HG02870 (cell line): Measurements from ENCODE around the gene TDRD10.

ENCODE experiments used
- ATAC-seq: cut with Tn5 transposase; IDR thresholded peaks from one replicate; pipeline ENCODE4 v1.9.1; 2021; ENCODE audit warnings: mild to moderate bottlenecking, moderate library complexity; ENCODE audit not compliant: unreplicated experiment

Gene TDRD10

DNA sequence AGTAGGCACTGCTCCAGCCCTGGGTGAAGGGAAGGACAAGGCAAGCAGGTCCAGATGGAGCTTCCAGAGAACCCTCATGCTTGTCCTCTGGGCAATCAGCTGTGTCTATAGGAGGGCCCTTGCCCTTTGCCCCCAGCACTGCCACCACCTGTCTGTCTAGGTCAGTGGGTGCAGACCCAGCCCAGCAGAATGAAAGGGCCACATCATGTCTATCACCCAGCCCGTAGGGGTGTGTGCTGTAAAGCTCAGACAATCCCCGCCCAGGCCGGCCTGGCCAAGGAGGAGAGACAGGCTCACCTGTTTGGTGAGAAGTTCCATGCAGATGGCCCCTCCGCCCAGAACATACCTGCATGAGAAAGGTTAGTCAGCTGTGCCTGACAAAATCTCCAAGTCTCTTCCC, 49.5 kb downstream of the TDRD10 start:
- ATAC-seq, result no peak

DNA sequence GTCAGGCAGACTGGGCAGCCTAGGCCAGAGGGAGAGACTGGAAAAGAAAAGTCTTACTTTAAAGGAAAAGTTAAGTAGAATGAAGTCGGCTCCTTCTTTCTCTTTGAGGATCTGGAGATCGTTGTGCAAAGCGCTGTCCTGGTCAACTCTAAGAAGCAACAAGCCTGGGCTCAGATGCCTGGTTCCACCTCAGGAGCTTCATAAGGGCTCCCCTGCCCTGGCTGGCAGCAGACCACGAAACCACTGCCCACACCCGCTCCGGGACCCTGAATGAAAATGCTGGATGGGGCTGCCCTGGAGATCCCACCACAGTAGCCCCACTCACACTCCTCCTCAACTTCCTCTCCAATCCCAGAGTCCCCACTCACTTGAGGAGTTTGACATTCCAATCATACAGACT, 50.0 kb downstream of the TDRD10 start:
- no peak for ATAC-seq

DNA sequence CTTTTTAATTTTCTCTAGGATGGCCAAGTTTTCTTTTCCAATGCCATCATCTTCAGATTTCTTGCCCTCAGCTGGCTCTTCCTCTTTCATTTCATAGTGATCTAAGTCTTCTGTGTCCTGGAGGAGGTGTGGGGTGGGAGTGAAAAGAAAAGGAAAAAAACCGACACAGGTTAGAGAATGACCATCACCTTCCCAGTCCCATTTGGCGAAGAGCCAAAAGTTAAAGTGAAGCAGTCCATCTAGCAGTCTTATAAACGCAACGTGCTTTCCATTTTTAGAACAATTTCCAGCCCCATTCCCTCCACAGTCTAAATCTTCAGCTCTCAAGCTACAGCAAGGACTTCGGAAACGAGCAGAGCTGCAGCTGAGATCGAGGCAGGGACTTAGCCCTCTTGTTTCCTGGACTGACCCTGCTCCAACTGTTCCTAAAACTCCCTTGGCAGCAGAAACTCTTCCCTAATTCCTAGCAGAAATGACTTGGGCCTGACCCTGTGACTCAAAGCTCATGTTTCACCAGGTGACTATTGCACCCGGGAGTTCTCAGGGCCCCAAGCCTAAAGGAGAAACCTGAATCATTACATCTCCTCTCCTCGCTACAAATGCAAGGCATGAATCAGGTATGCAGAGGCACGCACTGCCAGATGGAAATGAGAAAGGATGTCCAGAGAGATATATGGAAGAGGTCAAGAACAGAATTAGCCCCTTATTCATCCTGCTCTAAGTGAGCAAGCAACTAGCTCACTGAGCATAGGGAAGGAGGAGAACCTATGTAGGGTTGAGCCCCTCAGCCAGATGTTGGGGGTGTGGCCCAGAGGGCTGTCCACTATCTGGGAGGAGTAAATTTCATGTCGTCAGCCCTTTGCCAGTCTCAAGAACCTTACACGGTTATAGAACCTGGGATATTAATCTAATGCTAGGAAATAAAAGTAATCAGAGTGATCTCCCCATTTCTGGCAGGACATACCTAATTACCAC, 51.3 kb downstream of the TDRD10 start:
- ATAC-seq, result no peak

DNA sequence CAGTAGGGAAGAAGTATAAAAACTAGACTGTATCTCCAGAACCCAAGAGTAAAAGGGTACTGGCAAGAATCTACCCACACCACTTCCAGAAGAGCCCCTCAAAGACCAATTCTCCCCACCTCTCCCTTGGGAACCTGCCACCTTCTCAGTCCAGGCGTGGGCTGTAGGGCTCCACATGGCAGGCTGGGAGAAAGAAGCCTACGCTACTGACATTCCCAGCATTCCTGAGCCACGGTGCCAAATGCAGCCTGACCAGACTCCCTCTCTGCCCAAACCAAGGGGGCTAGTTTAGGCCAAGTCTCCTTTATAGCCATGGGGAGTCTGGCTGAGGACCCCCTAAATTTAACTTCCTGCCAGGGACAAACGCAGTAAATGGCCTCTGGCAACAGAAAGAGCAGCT, 54.4 kb downstream of the TDRD10 start:
- ATAC-seq, result no peak

DNA sequence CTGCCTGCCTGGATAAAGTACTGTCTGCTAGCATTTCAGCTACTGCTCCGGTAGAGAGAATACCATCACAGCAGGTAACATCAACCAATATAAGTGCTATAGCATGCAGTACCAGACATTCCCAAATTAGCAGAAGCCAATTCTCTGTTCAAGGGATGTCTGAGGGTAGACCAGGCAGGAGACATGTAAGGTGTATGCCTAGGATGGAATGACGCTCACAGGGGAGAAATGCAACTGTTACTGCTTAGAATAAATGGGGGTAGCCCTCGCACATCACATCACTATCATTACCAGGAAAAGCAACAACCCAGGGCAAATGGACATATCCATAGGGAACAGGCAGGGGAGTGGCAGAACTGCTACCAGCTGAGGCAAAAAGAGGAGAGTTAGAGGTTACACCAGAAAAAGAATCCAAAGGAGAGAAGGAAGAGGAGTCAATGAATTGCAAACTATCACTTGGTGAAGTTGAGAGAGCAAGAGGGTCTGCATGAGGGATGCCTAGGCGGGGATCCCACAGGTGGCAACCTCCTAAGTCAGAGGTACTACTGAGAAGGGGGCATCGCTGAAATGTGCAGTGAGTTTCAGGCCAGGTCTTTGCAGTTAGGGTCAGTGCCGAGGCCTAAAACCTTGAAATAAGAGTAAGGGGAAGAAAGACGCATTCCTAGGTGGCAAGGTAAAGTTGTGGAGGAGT, 55.4 kb downstream of the TDRD10 start:
- no peak for ATAC-seq

DNA sequence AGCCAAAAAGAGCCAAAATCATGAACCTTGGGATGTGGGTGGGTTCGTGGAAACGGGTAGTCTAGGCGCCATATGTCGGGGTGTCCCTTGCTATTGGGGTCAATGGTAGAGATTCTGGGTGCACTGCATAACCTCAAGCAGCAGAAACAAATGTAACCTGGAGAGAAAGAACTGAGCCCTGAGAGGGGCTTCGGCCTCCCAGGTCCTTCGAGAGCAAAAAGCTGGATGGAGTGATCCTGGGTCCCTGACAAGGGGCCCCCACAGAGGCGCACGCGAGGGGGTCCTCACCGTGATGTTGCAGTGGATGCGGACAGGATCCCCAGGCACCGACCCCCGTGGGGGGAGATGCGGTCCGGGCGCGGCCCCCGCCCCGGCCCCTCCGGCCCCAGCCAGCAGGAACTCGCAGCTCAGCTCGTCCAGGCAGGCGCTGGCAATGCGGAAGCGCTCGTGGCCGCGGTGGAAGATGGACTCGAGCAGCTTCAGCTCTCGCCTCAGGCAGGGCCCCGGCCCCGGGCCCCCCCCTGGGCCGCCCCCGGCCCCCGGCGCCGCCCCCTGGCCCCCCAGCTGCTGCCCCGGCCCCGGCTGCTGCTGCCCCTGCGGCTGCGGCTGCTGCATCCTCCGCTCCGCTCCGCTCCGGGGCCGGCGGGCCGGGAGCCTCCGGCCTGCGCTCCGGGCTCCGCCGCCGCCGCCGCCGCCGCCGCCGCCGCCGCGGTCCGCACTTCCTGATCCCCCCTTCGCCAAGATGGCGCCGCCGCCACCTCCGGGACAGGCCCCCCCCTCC, 56.1 kb downstream of the TDRD10 start, which contains the start of gene UBE2Q1:
TSS of gene UBE2Q1 (minus strand) at position 724 of the 781 bp plus-strand sequence. CDS start at position 615, 109 bp downstream.
- peak; percentile 8 for ATAC-seq

DNA sequence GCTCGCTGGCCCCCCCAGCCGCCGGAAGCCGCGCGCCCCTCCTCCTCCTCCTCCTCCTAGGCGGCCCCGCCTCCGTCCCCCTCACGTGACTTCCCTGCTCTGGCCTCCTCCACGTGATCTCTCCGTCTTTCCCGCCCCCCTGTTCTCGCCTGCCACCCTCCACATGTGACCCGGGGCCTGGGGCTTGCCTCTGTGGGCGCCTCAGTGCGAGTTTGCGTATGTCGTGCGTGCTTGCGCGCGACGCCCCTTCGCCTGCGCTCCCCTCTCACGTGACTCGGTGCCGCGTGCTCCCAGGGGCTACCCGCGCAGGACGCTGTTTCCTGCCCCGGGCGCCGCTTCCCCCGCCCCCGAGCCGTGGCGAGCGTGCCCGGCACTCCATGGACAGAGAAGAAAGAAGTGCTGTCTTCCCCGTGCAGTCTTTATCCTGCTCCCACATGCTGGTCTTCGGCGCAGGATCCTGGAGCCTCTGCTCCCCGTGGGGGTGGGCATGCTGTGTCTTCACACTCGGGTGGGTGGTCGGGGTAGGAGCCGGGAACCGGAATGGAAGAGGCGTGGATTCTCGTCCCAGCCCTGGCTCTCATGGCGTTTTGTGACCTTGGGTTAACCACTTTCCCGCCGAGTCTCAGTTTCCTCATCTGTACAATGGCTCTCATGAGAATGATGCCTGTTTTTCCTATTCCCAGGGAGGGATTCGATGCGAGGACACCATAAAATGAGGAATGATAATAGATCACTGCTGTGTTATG, 56.9 kb downstream of the TDRD10 start:
- peak; percentile 86 for ATAC-seq

DNA sequence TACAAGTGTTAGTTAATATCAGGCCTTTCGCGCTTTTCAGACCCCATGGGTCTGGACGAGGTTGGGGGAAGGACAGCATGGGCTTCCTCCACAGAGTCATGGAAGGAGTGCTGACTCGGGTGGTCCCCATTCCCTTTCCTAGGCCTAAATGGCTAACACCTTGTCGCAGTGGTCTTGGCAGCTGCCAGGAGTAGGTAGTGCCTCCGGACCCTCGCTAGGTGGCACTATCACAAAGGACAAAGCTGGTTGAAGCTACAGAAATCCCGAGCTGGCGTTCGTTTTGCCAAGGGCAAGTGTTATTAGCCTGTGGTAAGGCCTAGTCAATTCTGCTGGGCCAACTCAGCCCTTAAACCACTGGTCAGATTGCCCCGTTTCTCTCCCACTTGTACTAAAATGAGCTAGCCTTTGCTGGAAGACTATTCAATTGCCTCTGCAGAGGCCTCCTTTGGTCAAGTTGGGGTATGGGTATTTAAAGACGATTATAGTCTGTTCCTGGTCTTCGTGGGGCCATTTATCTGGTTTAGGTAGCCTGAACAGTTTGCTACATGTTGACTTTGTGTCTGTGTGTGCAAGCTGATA, 57.5 kb downstream of the TDRD10 start:
- ATAC-seq, result peak; percentile 35

DNA sequence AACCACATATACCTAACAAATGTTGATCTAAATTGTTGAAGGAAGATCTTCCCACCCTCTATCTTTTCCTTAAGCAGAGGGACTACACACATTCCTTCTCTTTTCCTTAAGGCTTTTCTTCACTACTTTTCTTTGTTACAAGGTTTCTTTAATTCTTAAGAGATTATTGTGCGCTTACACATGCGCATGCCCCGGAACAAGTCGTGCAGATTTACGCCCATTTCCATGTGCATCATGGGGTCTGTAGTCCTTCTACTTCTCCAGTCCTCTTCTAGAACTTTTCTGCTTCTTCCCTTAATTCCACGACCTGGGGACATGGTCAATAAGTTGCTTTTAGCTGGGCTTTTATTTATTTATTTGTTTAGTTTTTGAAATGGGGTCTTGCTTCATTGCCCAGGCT, 63.9 kb downstream of the TDRD10 start:
- ATAC-seq, result no peak

DNA sequence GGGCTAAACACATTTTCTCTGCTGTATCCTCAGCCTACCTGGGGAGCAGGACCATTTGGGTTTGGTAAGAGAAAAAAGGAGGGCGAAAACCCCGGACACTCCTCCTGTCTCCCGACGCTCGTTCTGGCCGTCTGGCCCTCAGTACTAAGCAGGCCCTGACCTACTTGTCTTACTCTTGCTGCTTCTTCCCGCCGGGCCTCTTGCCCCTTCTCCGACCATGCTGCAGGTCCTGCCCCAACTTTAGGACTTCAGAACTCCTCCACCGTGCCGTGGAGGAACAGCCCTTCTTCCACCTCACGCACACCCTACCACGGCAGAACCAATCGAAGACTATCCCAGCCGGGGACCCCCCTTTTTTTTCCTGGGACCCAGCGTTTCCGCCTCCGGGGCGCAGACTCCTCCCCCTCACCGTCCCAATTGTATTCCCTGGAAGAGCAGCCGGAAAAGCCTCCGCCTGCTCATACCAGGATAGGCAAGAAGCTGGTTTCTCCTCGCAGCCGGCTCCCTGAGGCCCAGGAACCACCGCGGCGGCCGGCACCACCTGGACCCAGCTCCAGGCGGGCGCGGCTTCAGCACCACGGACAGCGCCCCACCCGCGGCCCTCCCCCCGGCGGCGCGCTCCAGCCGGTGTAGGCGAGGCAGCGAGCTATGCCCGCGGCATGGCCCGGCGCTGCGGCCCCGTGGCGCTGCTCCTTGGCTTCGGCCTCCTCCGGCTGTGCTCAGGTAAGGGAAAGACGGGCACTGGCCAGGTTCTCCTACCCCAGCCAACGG, 65.6 kb downstream of the TDRD10 start, which contains the start of gene CHRNB2:
TSS of gene CHRNB2 (plus strand) at position 393 of the 771 bp plus-strand sequence. CDS start at position 660, 267 bp downstream.
- no peak for ATAC-seq

DNA sequence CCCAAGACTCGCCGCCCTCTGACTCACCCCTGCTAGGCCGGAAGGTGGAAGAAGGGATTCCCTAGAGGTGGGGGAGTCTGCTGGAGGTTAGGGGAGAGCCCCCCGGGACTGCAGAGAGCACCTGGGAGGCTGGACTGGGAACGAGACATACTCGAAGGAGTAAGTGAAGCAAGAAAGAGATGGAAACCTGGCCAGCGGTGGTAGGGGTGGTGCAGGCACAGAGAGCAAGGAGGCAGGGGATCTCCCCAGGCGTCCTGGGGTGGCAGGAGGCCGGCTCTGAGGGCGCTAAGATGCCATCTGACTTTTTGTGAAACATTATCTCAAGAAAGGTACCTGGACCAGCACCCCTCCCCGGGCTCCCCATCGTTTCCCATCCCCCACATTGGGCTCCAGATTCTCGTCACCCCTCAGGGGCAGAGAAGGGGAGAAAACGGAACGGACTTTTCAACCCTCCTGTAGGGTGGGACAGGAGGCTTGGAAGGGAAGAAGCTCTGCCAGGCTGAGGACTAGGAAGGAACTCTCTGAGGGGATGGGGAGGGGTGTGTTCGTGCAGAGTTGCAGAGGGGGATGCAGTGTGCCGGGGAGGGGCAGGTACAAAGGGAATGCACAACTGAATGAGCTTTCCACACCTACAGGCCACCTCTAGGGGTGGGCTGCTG, 66.3 kb downstream of the TDRD10 start:
- no peak for ATAC-seq

DNA sequence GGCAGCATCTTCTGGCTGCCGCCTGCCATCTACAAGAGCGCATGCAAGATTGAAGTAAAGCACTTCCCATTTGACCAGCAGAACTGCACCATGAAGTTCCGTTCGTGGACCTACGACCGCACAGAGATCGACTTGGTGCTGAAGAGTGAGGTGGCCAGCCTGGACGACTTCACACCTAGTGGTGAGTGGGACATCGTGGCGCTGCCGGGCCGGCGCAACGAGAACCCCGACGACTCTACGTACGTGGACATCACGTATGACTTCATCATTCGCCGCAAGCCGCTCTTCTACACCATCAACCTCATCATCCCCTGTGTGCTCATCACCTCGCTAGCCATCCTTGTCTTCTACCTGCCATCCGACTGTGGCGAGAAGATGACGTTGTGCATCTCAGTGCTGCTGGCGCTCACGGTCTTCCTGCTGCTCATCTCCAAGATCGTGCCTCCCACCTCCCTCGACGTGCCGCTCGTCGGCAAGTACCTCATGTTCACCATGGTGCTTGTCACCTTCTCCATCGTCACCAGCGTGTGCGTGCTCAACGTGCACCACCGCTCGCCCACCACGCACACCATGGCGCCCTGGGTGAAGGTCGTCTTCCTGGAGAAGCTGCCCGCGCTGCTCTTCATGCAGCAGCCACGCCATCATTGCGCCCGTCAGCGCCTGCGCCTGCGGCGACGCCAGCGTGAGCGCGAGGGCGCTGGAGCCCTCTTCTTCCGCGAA, 69.4 kb downstream of the TDRD10 start:
- no peak for ATAC-seq

DNA sequence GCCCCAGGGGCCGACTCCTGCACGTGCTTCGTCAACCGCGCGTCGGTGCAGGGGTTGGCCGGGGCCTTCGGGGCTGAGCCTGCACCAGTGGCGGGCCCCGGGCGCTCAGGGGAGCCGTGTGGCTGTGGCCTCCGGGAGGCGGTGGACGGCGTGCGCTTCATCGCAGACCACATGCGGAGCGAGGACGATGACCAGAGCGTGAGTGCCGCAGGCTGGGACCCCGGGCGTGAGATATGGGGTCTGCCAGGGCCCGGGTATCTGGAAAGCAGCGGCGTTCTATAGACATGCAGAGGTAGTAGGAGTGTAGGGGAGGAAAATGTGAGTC, 69.9 kb downstream of the TDRD10 start:
- no peak for ATAC-seq

DNA sequence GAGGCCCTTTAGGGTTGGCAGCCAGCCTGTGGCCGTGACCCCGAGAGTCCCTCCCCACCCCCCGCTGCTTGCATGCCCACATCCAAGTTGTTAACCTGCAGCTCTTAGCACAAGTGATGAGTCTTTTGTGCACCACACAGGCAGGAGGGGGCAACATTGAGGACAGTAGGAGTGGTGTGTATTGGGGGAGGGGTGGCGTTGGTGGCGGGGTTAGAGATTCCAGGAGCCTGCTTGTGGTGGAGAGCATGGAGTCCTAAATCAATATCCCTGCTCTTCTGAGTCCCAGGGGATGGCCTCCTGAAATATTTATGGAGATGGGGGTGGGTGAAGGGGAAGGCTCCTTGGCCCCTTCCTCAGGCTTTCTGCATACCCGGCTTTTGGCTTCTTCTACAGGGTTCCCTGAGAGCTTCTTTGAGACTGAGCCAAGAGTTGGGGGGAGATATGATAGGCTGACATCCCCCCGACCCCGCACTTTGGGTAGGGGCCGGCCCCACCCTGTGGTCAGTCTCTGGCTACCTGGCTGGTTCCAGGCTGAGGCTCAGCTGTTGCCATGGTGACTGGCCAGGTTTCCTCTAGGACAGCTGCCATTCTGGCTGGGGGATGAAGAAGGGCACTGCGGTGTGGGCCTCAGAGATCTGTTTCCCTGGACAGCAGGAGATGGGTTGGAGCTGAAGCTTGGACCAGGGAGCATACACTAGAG, 70.6 kb downstream of the TDRD10 start:
- no peak for ATAC-seq

DNA sequence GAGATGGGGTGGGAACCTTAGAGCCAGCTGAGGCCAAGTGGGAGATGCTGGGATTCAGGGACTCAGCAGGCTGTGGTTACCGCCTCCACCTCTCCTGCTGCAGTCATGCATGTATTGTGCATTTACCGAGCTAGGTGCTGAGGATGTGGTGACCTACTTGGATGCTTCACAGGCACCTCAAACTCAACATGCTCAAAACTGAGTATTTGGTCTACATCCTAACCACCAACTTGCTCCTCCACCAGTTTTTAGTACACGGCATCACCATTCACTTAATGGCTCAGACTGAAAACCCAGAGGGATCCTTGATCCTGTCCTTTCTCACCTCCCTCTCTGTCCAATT, 71.1 kb downstream of the TDRD10 start:
- ATAC-seq, result no peak

DNA sequence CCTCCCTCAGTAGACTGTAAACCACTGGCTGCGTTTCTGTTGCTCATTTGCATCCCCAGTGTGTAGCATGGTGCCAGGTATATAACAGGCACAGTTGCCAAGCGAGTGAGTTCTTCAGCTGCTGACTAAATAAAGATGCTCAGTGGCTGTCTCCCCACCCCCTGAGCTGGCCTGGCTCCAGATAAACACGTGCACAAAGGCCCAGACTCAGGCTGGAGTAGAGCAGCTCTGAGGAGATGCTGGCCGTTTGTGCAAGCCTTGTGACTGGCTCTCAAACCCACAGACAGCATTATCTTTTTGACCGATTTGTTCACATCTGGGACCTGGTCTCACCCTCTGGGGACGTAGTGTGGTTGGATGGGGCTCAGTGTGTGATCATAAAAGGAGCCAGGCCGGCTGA, 72.7 kb downstream of the TDRD10 start:
- no peak for ATAC-seq

DNA sequence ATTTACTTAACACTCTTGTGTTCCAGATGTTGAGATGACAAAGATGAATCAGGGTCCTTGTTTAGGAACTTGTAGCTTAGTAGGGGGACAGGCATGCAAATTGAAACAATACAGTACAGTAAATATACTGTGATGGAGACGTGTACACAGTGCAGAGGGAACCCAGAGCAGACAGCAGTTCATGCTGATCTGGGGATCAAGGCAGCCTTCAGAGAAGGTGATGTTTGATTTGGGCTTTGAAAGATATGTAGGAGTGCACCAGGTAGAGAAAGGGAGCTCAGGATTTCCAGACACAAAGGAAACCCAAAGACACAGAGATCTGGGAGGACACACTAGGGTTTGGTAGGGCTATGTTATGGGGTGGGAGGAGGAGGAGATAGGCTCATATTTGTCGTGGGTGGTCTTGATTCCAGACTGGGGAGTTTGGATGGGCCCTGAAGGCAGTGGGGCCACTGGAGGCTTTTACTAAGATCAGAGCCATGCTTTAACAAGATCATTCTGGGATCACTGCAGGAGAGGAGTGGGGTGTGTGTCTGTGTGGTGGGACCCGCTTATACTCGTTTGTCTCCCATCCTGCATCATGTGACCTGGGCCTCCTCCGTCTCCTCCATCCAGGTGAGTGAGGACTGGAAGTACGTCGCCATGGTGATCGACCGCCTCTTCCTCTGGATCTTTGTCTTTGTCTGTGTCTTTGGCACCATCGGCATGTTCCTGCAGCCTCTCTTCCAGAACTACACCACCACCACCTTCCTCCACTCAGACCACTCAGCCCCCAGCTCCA, 73.3 kb downstream of the TDRD10 start:
- ATAC-seq, result no peak
